Endothelial cell of umbilical vein (primary cell): Measurements from ENCODE around the gene XIRP1. TPM values are rescaled to one million over a fixed set of nuclear protein-coding genes. Genes with fewer than 3 reads are reported as not detected.

Source experiments
- BruUV-seq: library from RNA; stranded (reverse); fragments of 400-500 nt; replicated peaks from 2 replicates; lab custom pipeline; 2021; lab: Mats Ljungman, UMichigan
- CTCF ChIA-PET: fragments of 300-600, 350-600 bp; sonication (Branson Sonifier 250); formaldehyde crosslinking; loops from one replicate; lab custom pipeline; 2021; ENCODE audit warnings: antibody characterized with exemption, inconsistent platforms; lab: Charles Lee
- POLR2A ChIA-PET: fragments of 300-600, 350-600 bp; sonication (Branson Sonifier 250); formaldehyde crosslinking; loops from one replicate; lab custom pipeline; 2021; ENCODE audit warnings: antibody characterized with exemption, inconsistent platforms; lab: Charles Lee
- DNase-seq: peaks from one replicate; pipeline ENCODE4 v3.0.0-alpha.2; 2011; ENCODE audit warnings: low read depth, low spot score
- FAIRE-seq: peaks from 2 replicates; lab custom pipeline; 2011; peaks lifted over from hg19 to GRCh38; lab: Jason Lieb, UNC
- H2AFZ ChIP-seq: 2 replicates; pipeline ENCODE4 v1.6.0; 2012; ENCODE audit warnings: low read depth, low read length, control low read depth, inconsistent platforms
- H3K27ac ChIP-seq: 2 replicates; pipeline ENCODE4 v1.5.1; 2011; ENCODE audit warnings: low read depth, mild to moderate bottlenecking, control low read depth, low read length, moderate library complexity; ENCODE audit not compliant: insufficient read depth
- H3K27me3 ChIP-seq, 2 experiments: 2 replicates each; pipeline versions ENCODE4 v1.6.0 to v1.6.1; 2011; ENCODE audit warnings: low read length in 2 of 2, mixed read lengths in 1 of 2; ENCODE audit not compliant: control insufficient read depth in 2 of 2, insufficient read depth in 2 of 2
- H3K36me3 ChIP-seq, 2 experiments: 2 replicates in 1 of 2; 3 replicates in 1 of 2; pipeline ENCODE4 v1.5.1; 2011; ENCODE audit warnings: low read length in 2 of 2, mild to moderate bottlenecking in 1 of 2, moderate library complexity in 1 of 2; ENCODE audit not compliant: control insufficient read depth in 2 of 2, insufficient read depth in 2 of 2; ENCODE audit errors: extremely low read depth in 1 of 2
- H3K4me1 ChIP-seq: 3 replicates; pipeline ENCODE4 v1.5.1; 2011; ENCODE audit warnings: mild to moderate bottlenecking, low read length; ENCODE audit not compliant: control insufficient read depth, insufficient read depth; ENCODE audit errors: extremely low read depth
- H3K4me2 ChIP-seq: 2 replicates; pipeline ENCODE4 v1.6.1; 2011; ENCODE audit warnings: low read length, control low read depth, mixed read lengths; ENCODE audit not compliant: insufficient read depth
- H3K4me3 ChIP-seq, 3 experiments: fragments of 200-600 bp in 1 of 3; sonication (generic), shearing (Covaris generic) in 1 of 3; replicated peaks in 1 of 3; 2 replicates each; pipeline ENCODE4 v1.5.1; 2011 to 2016; ENCODE audit warnings: control low read depth in 3 of 3, low read length in 3 of 3, mild to moderate bottlenecking in 2 of 3, inconsistent platforms in 1 of 3, low read depth in 1 of 3, moderate library complexity in 1 of 3; ENCODE audit not compliant: insufficient read depth in 1 of 3
- H3K79me2 ChIP-seq: 2 replicates; pipeline ENCODE4 v1.6.0; 2012; ENCODE audit warnings: low read length, inconsistent platforms; ENCODE audit not compliant: control insufficient read depth, insufficient read depth
- H3K9ac ChIP-seq: replicated peaks from 2 replicates; pipeline ENCODE3; 2011; ENCODE audit warnings: low read length, control low read depth; ENCODE audit not compliant: insufficient read depth; ENCODE audit errors: extremely low read depth
- H3K9me1 ChIP-seq: replicated peaks from 3 replicates; pipeline ENCODE4 v1.6.0; 2011; ENCODE audit warnings: mild to moderate bottlenecking, low read length; ENCODE audit not compliant: control insufficient read depth, insufficient read depth; ENCODE audit errors: extremely low read depth
- H3K9me3 ChIP-seq: replicated peaks from 2 replicates; pipeline ENCODE4 v1.5.1; 2012; ENCODE audit warnings: low read length, inconsistent platforms; ENCODE audit not compliant: control insufficient read depth, insufficient read depth
- H4K20me1 ChIP-seq: replicated peaks from 2 replicates; pipeline ENCODE3; 2011; ENCODE audit warnings: mild to moderate bottlenecking, low read length; ENCODE audit not compliant: control insufficient read depth, insufficient read depth; ENCODE audit errors: extremely low read depth
- JUN ChIP-seq: IDR thresholded peaks from 2 replicates; pipeline ENCODE4 v1.6.1; 2011; ENCODE audit warnings: borderline replicate concordance, low read depth; ENCODE audit not compliant: insufficient read length, insufficient read depth
- MYC ChIP-seq: IDR thresholded peaks from one replicate; pipeline ENCODE4 v1.6.1; 2011; ENCODE audit warnings: mild to moderate bottlenecking, low read depth, low read length
- dilution Hi-C: fragments of 300-500 bp; cut with MboI; formaldehyde crosslinking; loops from one replicate; pipeline ENCODE4 v1.15.0; 2019; ENCODE audit warnings: low sequenced_read_pairs; ENCODE audit not compliant: extremely low pct_ligation_motif_present
- intact Hi-C: fragments of 100-400 bp; cut with micrococcal nuclease; formaldehyde crosslinking; loops from one replicate; pipeline ENCODE4 v1.10.0; 2022
- polyA plus RNA-seq, 4 experiments: library from polyadenylated mRNA; depleted of rRNA in 3 of 4; stranded (reverse) in 3 of 4; unstranded in 1 of 4; fragments of >200 nt; gene quantifications; 2 replicates each; pipeline versions ENCODE4 v1.2.1 to v1.2.3, GENCODE V29; 2011 to 2012; ENCODE audit warnings: missing spikeins in 1 of 4
- total RNA-seq: library from RNA; stranded (reverse); gene quantifications from 2 replicates; pipeline ENCODE4 v1.2.3, GENCODE V29; 2021
- TF ChIP-seq, protein P1 (sequence below), 2 donors: IDR thresholded peaks; 1 replicate in 1 of 2; 2 replicates in 1 of 2; pipeline ENCODE4 v1.5.1; 2011; ENCODE audit warnings: low read length in 2 of 2, mild to moderate bottlenecking in 2 of 2, moderate library complexity in 2 of 2, control low read depth in 1 of 2, inconsistent platforms in 1 of 2, low read depth in 1 of 2; ENCODE audit not compliant: insufficient read depth in 1 of 2; ENCODE audit errors: extremely low read depth in 1 of 2

XIRP1 gene
- total and polyA plus RNA-seq, 2 donors (not counting 3 experiments of a cell fraction or from before 2014, with no cell fraction given): not detected

DNA sequence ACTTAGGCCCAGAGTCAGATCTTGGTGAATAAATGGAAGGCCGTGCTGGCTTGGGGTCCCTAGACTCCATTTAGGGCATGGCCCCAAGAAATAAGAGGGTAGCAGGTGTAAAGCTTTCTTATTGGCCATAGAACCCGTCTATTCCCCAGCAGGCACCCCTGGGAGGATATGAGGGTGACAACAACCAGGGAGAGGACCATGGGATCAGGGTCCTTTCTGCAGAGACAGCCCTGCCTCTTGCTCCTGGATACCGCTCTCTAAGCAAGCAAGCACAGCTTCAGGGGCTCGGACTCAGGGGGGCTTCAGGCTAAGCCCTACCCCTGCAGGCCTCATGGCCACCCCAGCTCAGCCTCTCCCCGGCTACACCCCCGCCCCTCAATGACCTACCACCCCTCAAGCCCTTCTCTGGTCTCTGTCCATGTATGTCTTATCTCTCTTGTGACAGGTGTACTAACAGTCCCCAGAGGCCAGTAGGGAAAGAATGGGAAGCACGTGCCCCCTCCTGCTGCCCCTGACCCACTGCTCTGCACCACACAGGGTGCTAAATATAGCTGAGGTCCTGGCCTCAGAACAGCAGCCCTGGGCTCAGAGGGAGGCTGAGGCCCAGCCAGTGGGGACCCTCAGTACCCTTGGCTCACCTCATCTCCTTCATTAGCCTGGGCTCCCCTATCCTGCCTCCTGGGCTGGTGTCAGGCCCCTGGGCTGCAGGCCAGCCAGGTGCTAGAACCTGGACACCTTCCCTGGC lies 1.9 kb downstream of the XIRP1 start:
- Histone ChIP-seq H3K27ac (no peak overlapping the region), H3K36me3 (no peaks in the 10 kb centered on the region), H2AFZ (no peak overlapping the region), H3K79me2 (no peaks in the 10 kb centered on the region), H3K27me3 (no peaks in the 10 kb centered on the region), H3K4me2 (no peak overlapping the region), H4K20me1 (no peaks in the 10 kb centered on the region), H3K9me3 (no peaks in the 10 kb centered on the region), H3K9ac (no peak overlapping the region), H3K9me1 (no peaks in the 10 kb centered on the region), H3K4me3 (no peak overlapping the region), H3K4me1 (no peaks in the 10 kb centered on the region)
- CTCF ChIA-PET: interaction anchor here (0.6 to 14.2 kb wide), 30 partner anchors 12 to 217 kb away, joined by 3 to 183 read pairs (median 4); partner anchors contain the start of genes CX3CR1, GORASP1, RPSA and TTC21A
- no peak for FAIRE-seq
- TF ChIP-seq, protein P1, sequence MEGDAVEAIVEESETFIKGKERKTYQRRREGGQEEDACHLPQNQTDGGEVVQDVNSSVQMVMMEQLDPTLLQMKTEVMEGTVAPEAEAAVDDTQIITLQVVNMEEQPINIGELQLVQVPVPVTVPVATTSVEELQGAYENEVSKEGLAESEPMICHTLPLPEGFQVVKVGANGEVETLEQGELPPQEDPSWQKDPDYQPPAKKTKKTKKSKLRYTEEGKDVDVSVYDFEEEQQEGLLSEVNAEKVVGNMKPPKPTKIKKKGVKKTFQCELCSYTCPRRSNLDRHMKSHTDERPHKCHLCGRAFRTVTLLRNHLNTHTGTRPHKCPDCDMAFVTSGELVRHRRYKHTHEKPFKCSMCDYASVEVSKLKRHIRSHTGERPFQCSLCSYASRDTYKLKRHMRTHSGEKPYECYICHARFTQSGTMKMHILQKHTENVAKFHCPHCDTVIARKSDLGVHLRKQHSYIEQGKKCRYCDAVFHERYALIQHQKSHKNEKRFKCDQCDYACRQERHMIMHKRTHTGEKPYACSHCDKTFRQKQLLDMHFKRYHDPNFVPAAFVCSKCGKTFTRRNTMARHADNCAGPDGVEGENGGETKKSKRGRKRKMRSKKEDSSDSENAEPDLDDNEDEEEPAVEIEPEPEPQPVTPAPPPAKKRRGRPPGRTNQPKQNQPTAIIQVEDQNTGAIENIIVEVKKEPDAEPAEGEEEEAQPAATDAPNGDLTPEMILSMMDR (IDR thresholded peaks at IDR 0.05; ENCODE audit: extremely low read depth in 1 of 2, insufficient read depth in 1 of 2, low read depth in 1 of 2, low read length in 2 of 2): no peak
- TF ChIP-seq JUN (no peak), MYC (no peak)
- DNase-seq: no peak
- POLR2A ChIA-PET: interaction anchor here (0.5 kb wide), 1 partner anchor 13 kb away, joined by 4 read pairs; no protein-coding TSS in a partner anchor
- dilution Hi-C loops (loop anchor here (5.0 kb wide), 1 partner anchor 83 kb away; the partner anchor contains the start of genes GORASP1 and TTC21A), intact Hi-C loops (loop anchor here (1.0 kb wide), 1 partner anchor 98 kb away; no protein-coding TSS in a partner anchor)
- no TSS peak for BruUV-seq
